Liver (tissue), 9 donors: ENCODE results near the gene RAB6A. TPM values are rescaled to one million over a fixed set of nuclear protein-coding genes. Genes with fewer than 3 reads are reported as not detected.
A peak's percentile ranks its signal among the peaks of the same experiment; 100 is the strongest.

ENCODE experiments used
- DNase-seq: peaks from one replicate; pipeline ENCODE4 v3.0.0-alpha.2; 2017; ENCODE audit warnings: low spot score
- H3K27ac ChIP-seq, 2 donors: one replicate each; pipeline ENCODE4 v1.7.0; 2013; ENCODE audit warnings: inconsistent platforms in 2 of 2, low read length in 2 of 2, control low read depth in 1 of 2, low read depth in 1 of 2, mild to moderate bottlenecking in 1 of 2
- H3K27me3 ChIP-seq, 4 donors: one replicate each; pipeline versions ENCODE4 v1.6.1 to v1.7.0; 2013; ENCODE audit warnings: low read length in 3 of 4, inconsistent platforms in 1 of 4, mild to moderate bottlenecking in 1 of 4, moderate library complexity in 1 of 4; ENCODE audit not compliant: control insufficient read depth in 4 of 4, insufficient read depth in 4 of 4
- H3K36me3 ChIP-seq, 4 donors: one replicate each; pipeline versions ENCODE4 v1.6.1 to v1.7.0; 2013; ENCODE audit warnings: low read length in 3 of 4, mild to moderate bottlenecking in 3 of 4, low read depth in 1 of 4, moderate library complexity in 1 of 4; ENCODE audit not compliant: control insufficient read depth in 4 of 4, insufficient read depth in 3 of 4
- H3K4me1 ChIP-seq, 4 donors: one replicate each; pipeline versions ENCODE4 v1.6.1 to v1.7.0; 2013; ENCODE audit warnings: low read length in 3 of 4, mild to moderate bottlenecking in 3 of 4, moderate library complexity in 1 of 4; ENCODE audit not compliant: control insufficient read depth in 4 of 4, insufficient read depth in 4 of 4
- H3K4me3 ChIP-seq, 3 donors: one replicate each; pipeline versions ENCODE4 v1.6.1 to v1.7.0; 2013; ENCODE audit warnings: low read length in 3 of 3, control low read depth in 1 of 3, low read depth in 1 of 3, mild to moderate bottlenecking in 1 of 3
- H3K9ac ChIP-seq, 2 donors: one replicate each; pipeline ENCODE4 v1.7.0; 2013; ENCODE audit warnings: low read length in 2 of 2, mild to moderate bottlenecking in 2 of 2, moderate library complexity in 2 of 2, control low read depth in 1 of 2, low read depth in 1 of 2
- H3K9me3 ChIP-seq, 4 donors: one replicate each; pipeline versions ENCODE4 v1.6.1 to v1.7.0; 2013; ENCODE audit warnings: low read length in 3 of 4; ENCODE audit not compliant: control insufficient read depth in 4 of 4
- EGR1 ChIP-seq, 2 donors: IDR thresholded peaks; 2 replicates each; pipeline ENCODE4 v1.6.1; 2016 to 2018; ENCODE audit warnings: antibody characterized with exemption in 2 of 2, low read depth in 2 of 2
- FOXA1 ChIP-seq: IDR thresholded peaks from 2 replicates; pipeline ENCODE4 v1.6.1; 2016; ENCODE audit warnings: antibody characterized with exemption
- FOXA2 ChIP-seq: IDR thresholded peaks from 2 replicates; pipeline ENCODE4 v1.6.1; 2016; ENCODE audit warnings: antibody characterized with exemption
- GABPA ChIP-seq, 2 donors: IDR thresholded peaks in 1 of 2; conservative IDR thresholded peaks in 1 of 2; 2 replicates each; pipeline ENCODE4 v1.6.1; 2016; ENCODE audit warnings: antibody characterized with exemption in 2 of 2, mild to moderate bottlenecking in 1 of 2, moderate library complexity in 1 of 2
- HNF4A ChIP-seq, 2 donors: conservative IDR thresholded peaks; 2 replicates each; pipeline ENCODE4 v1.6.1; 2016; ENCODE audit warnings: antibody characterized with exemption in 2 of 2, mild to moderate bottlenecking in 2 of 2
- HNF4G ChIP-seq: IDR thresholded peaks from 2 replicates; pipeline ENCODE4 v1.6.1; 2016; ENCODE audit warnings: antibody characterized with exemption
- JUND ChIP-seq, 2 donors: IDR thresholded peaks; 2 replicates each; pipeline ENCODE4 v1.6.1; 2016; ENCODE audit warnings: antibody characterized with exemption in 2 of 2
- NR2F2 ChIP-seq: IDR thresholded peaks from 2 replicates; pipeline ENCODE4 v1.6.1; 2016; ENCODE audit warnings: antibody characterized with exemption
- RAD21 ChIP-seq, 2 donors: IDR thresholded peaks; 2 replicates each; pipeline ENCODE4 v1.6.1; 2016; ENCODE audit warnings: antibody characterized with exemption in 2 of 2, mild to moderate bottlenecking in 2 of 2
- RXRA ChIP-seq, 2 donors: IDR thresholded peaks; 2 replicates each; pipeline ENCODE4 v1.6.1; 2017 to 2018; ENCODE audit warnings: antibody characterized with exemption in 2 of 2, mild to moderate bottlenecking in 1 of 2
- SP1 ChIP-seq: IDR thresholded peaks from 2 replicates; pipeline ENCODE4 v1.6.1; 2018; ENCODE audit warnings: antibody characterized with exemption, mild to moderate bottlenecking
- TAF1 ChIP-seq: conservative IDR thresholded peaks from 2 replicates; pipeline ENCODE4 v1.6.1; 2016; ENCODE audit warnings: antibody characterized with exemption, mild to moderate bottlenecking
- YY1 ChIP-seq: IDR thresholded peaks from 2 replicates; pipeline ENCODE4 v1.6.1; 2016; ENCODE audit warnings: antibody characterized with exemption, mild to moderate bottlenecking
- WGBS: extraction: QIAGEN DNeasy Blood & Tissue Kit; methylation state at CpG from one replicate; pipeline ENCODE4 v1.1.7; 2013; 5-methylcytosine and 5-hydroxymethylcytosine counted together
- polyA plus RNA-seq, 2 donors: library from polyadenylated mRNA; stranded (reverse) in 1 of 2; unstranded in 1 of 2; fragments of 200-250 nt in 1 of 2; fragments of >200 nt in 1 of 2; fragmentation: Nextera tagmentation in 1 of 2; extraction: Ambion mirVana in 1 of 2; gene quantifications; one replicate each; pipeline versions ENCODE4 v1.2.1 to v1.2.3, GENCODE V29; 2013 to 2015
- total RNA-seq, 2 donors: library from RNA; depleted of rRNA; stranded (reverse); fragments of >200 nt; gene quantifications; one replicate each; pipeline ENCODE4 v1.2.3, GENCODE V29; 2014
- TF ChIP-seq, protein P1 (sequence below): IDR thresholded peaks from 2 replicates; pipeline ENCODE4 v1.6.1; 2016; ENCODE audit warnings: antibody characterized with exemption
- TF ChIP-seq, protein P2 (sequence below): IDR thresholded peaks from 2 replicates; pipeline ENCODE4 v1.6.1; 2016; ENCODE audit warnings: antibody characterized with exemption, mild to moderate bottlenecking
- TF ChIP-seq, protein P3 (sequence below): IDR thresholded peaks from 2 replicates; pipeline ENCODE4 v1.6.1; 2016; ENCODE audit warnings: antibody characterized with exemption
- TF ChIP-seq, protein P4 (sequence below): IDR thresholded peaks from 2 replicates; pipeline ENCODE4 v1.6.1; 2016; ENCODE audit warnings: antibody characterized with exemption
- TF ChIP-seq, protein P5 (sequence below): fragments of 150-350 bp; IDR thresholded peaks from 2 replicates; pipeline ENCODE4 v1.5.1; 2017; ENCODE audit warnings: improper control_type of control experiment, low read depth, low read length; ENCODE audit not compliant: missing input control
- donor health status: healthy.
- donor health status: healthy.
- donor health status: healthy.
- donor health status: healthy.
- donor health status: healthy.

RAB6A gene
- total and polyA plus RNA-seq, 4 donors, result 36.0 to 165 (median 51.5) TPM

DNA sequence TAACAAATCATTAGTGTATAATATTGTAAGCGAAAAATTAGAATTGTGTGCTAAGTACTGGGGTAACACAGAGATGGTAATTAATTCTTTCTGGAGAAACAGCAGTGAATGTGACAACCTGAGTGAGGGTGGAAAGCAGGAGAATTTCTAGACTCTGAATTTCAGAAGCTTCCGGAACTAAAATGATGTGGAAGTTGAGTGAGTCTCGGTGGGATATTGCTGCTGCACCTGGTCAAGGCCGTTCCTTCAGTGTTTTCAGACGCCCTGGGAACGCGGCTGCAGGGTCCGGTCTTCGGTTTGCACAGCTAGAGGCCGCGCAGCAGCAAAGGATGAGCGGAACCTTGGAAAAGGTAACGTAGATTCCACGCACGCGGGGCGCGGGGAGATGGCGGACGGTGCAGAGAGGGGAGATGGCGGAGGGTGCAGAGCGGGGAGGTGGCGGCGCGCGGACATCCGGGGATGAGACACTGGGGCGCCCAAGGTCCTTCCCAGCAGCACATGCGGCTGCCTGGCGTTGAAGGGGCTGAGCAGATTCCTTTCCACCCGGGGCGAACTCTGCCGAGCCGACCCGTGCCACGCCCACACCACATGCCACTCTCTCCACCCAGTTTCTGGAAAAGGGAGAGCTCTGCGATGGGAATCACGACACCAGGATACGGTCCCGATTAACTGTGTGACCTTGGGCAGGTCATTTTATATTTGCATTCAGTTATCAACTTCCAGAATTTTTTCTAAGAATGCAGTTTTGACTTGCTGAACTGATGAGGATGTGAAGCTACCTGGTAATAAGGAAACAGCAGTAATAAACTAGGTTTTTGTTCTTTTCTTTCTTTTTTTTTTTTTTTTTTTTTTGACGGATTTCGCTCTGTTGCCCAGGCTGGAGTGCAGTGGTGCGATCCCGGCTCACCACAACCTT, 27.0 kb upstream of the RAB6A start, which contains the start of gene MRPL48:
Gene MRPL48 (plus strand): TSS at position 232 of the 916 bp plus-strand sequence. CDS start 98 bp downstream, at position 330.
- TF ChIP-seq EGR1 (IDR thresholded peaks at IDR 0.05; ENCODE audit: low read depth in 2 of 2) (peak; percentile 18 to 46), GABPA (IDR thresholded peaks at IDR 0.05 in 1 of 2, conservative IDR thresholded peaks at IDR 0.05 in 1 of 2) (peak; percentile 80 to 91), NR2F2 (peak; percentile 56), RXRA (IDR thresholded peaks at IDR 0.05) (peak; percentile 74 to 86), HNF4G (no peak), JUND (IDR thresholded peaks at IDR 0.05) (peak in 1 of 2 donors; percentile 57), RAD21 (IDR thresholded peaks at IDR 0.05) (peak in 1 of 2 donors; percentile 28), TAF1 (peak; percentile 79), YY1 (peak; percentile 97), SP1 (peak; percentile 68), HNF4A (conservative IDR thresholded peaks at IDR 0.05) (no peak), FOXA1 (peak; percentile 54), FOXA2 (no peak)
- TF ChIP-seq, protein P1, sequence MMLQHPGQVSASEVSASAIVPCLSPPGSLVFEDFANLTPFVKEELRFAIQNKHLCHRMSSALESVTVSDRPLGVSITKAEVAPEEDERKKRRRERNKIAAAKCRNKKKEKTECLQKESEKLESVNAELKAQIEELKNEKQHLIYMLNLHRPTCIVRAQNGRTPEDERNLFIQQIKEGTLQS, result no peak
- TF ChIP-seq, protein P2, sequence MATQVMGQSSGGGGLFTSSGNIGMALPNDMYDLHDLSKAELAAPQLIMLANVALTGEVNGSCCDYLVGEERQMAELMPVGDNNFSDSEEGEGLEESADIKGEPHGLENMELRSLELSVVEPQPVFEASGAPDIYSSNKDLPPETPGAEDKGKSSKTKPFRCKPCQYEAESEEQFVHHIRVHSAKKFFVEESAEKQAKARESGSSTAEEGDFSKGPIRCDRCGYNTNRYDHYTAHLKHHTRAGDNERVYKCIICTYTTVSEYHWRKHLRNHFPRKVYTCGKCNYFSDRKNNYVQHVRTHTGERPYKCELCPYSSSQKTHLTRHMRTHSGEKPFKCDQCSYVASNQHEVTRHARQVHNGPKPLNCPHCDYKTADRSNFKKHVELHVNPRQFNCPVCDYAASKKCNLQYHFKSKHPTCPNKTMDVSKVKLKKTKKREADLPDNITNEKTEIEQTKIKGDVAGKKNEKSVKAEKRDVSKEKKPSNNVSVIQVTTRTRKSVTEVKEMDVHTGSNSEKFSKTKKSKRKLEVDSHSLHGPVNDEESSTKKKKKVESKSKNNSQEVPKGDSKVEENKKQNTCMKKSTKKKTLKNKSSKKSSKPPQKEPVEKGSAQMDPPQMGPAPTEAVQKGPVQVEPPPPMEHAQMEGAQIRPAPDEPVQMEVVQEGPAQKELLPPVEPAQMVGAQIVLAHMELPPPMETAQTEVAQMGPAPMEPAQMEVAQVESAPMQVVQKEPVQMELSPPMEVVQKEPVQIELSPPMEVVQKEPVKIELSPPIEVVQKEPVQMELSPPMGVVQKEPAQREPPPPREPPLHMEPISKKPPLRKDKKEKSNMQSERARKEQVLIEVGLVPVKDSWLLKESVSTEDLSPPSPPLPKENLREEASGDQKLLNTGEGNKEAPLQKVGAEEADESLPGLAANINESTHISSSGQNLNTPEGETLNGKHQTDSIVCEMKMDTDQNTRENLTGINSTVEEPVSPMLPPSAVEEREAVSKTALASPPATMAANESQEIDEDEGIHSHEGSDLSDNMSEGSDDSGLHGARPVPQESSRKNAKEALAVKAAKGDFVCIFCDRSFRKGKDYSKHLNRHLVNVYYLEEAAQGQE, result peak; percentile 86
- TF ChIP-seq, protein P3, sequence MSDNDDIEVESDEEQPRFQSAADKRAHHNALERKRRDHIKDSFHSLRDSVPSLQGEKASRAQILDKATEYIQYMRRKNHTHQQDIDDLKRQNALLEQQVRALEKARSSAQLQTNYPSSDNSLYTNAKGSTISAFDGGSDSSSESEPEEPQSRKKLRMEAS, result peak; percentile 89
- TF ChIP-seq, protein P4, sequence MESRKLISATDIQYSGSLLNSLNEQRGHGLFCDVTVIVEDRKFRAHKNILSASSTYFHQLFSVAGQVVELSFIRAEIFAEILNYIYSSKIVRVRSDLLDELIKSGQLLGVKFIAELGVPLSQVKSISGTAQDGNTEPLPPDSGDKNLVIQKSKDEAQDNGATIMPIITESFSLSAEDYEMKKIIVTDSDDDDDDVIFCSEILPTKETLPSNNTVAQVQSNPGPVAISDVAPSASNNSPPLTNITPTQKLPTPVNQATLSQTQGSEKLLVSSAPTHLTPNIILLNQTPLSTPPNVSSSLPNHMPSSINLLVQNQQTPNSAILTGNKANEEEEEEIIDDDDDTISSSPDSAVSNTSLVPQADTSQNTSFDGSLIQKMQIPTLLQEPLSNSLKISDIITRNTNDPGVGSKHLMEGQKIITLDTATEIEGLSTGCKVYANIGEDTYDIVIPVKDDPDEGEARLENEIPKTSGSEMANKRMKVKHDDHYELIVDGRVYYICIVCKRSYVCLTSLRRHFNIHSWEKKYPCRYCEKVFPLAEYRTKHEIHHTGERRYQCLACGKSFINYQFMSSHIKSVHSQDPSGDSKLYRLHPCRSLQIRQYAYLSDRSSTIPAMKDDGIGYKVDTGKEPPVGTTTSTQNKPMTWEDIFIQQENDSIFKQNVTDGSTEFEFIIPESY, result peak; percentile 82
- TF ChIP-seq, protein P5, sequence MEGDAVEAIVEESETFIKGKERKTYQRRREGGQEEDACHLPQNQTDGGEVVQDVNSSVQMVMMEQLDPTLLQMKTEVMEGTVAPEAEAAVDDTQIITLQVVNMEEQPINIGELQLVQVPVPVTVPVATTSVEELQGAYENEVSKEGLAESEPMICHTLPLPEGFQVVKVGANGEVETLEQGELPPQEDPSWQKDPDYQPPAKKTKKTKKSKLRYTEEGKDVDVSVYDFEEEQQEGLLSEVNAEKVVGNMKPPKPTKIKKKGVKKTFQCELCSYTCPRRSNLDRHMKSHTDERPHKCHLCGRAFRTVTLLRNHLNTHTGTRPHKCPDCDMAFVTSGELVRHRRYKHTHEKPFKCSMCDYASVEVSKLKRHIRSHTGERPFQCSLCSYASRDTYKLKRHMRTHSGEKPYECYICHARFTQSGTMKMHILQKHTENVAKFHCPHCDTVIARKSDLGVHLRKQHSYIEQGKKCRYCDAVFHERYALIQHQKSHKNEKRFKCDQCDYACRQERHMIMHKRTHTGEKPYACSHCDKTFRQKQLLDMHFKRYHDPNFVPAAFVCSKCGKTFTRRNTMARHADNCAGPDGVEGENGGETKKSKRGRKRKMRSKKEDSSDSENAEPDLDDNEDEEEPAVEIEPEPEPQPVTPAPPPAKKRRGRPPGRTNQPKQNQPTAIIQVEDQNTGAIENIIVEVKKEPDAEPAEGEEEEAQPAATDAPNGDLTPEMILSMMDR, result no peak
- H3K9me3 ChIP-seq, result no peaks in the 10 kb centered on the region
- DNase-seq, result peak; percentile 88
- peaks cover 0 to 4% (median 0%) of the 10 kb centered on the region in 4 donors for H3K4me1 ChIP-seq
- peak within 1 kb of the TSS; percentile 97 to 98 for H3K27ac ChIP-seq
- no peaks in the 10 kb centered on the region for H3K36me3 ChIP-seq
- peak within 1 kb of the TSS; percentile 44 to 100 for H3K9ac ChIP-seq
- H3K27me3 ChIP-seq, result no peaks in the 10 kb centered on the region
- WGBS, result 3% methylated on average over 44 of the region's 44 CpGs
- H3K4me3 ChIP-seq, result peak within 1 kb of the TSS; percentile 68 to 97 (median 88)
